ENCODE measurements around the gene SMARCA4. TPM values are rescaled to one million over a fixed set of nuclear protein-coding genes. Genes with fewer than 3 reads are reported as not detected.
A peak's percentile ranks its signal among the peaks of the same experiment; 100 is the strongest.
"Not testable (repeated sequence)": the region's sequence is repeated elsewhere in the genome, so short reads cannot be mapped to it uniquely, and the experiment has no call there.

SMARCA4 gene
- total RNA-seq, 6 donors from 2014 or later, result 82.8 to 245 (median 108) TPM

DNA sequence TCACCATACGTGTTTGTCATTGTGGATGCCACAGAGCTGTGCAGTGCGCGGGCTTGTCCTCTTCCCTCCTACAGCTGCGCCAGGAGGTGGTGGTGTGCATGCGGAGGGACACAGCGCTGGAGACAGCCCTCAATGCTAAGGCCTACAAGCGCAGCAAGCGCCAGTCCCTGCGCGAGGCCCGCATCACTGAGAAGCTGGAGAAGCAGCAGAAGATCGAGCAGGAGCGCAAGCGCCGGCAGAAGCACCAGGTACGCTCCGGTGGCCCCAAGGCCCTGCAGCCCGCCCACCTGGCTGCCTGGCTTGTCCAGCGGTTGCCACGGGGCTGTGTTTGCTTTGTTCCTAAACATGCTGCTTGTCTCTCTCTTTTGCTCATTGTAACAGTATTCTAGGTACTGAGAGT is 30.2 kb downstream of the SMARCA4 start:
- Histone ChIP-seq H3K27ac (no peak overlapping the region), H3K4me1 (no peaks in the 10 kb centered on the region), H3K36me3 (peaks cover 32 to 99% (median 76%) of the 10 kb centered on the region in 4 donors), H3K9me3 (no peaks in the 10 kb centered on the region), H3K27me3 (no peaks in the 10 kb centered on the region), H3K4me3 (no peak overlapping the region)
- DNase-seq, result peak in 1 of 2 donors; percentile 76
- WGBS, 2 donors, result 93 to 94% methylated on average over 20 of the region's 20 CpGs
- TF ChIP-seq POLR2AphosphoS5 (IDR thresholded peaks at IDR 0.05), result no peak
- no peak for TF ChIP-seq CTCF (IDR thresholded peaks at IDR 0.05)
- TF ChIP-seq POLR2A (IDR thresholded peaks at IDR 0.05), result no peak
- no peak for TF ChIP-seq EP300 (IDR thresholded peaks at IDR 0.05)
- ATAC-seq (ENCODE audit: low FRiP score in 2 of 2), result no peak

DNA sequence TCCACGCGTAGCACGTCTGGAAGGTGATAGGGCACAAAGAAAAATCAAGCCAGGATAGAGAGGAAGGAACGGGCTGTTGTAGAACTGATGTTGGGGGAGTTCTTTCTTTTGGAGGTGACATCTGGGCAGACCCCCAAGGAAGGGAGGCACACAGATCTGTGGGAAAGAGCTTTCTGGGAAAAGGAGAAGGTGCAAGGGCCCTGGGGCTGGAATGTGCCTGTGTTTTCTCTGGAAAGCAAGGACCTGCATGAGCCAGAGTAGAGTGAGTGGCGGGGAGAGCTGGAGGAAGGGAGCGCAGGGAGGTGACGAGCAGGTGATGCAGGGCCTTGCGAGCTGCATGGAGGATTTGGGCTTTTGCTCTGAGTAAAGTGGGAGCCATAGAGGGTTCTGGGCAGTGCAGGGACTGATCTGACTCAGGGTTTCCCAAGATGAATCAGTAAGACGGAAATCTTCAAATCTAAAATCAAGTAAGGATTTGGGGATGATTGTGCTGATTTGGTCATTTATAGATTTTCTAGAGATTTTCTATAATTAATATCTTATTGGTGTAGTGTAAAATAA is 30.8 kb downstream of the SMARCA4 start:
- peaks cover 37 to 99% (median 76%) of the 10 kb centered on the region in 4 donors for H3K36me3 ChIP-seq
- no peak overlapping the region for H3K27ac ChIP-seq
- H3K27me3 ChIP-seq, result no peaks in the 10 kb centered on the region
- TF ChIP-seq EP300 (IDR thresholded peaks at IDR 0.05) (no peak), POLR2AphosphoS5 (IDR thresholded peaks at IDR 0.05) (no peak), CTCF (IDR thresholded peaks at IDR 0.05) (no peak), POLR2A (IDR thresholded peaks at IDR 0.05) (no peak)
- H3K9me3 ChIP-seq, result no peaks in the 10 kb centered on the region
- DNase-seq (no peak), ATAC-seq (ENCODE audit: low FRiP score in 2 of 2) (no peak)
- no peak overlapping the region for H3K4me3 ChIP-seq
- WGBS, 2 donors, result 91 to 96% methylated on average over 9 of the region's 9 CpGs
- H3K4me1 ChIP-seq, result no peaks in the 10 kb centered on the region

GRCh38 chr19:10992174-10992573 is 31.3 kb downstream of the SMARCA4 start:
- H3K4me3 ChIP-seq; H3K27me3 ChIP-seq; H3K9me3 ChIP-seq; H3K27ac ChIP-seq; DNase-seq; H3K4me1 ChIP-seq; ATAC-seq (ENCODE audit: low FRiP score in 2 of 2): not testable (repeated sequence)
- WGBS, 2 donors, result 76 to 85% methylated on average over 6 of the region's 6 CpGs
- peaks cover 41 to 99% (median 76%) of the 10 kb centered on the region in 4 donors for H3K36me3 ChIP-seq

- H3K27me3 ChIP-seq, result no peaks in the 10 kb centered on the region
- ATAC-seq (ENCODE audit: low FRiP score in 2 of 2) (no peak), DNase-seq (peak in 1 of 2 donors; percentile 77)
- H3K36me3 ChIP-seq, result peaks cover 25 to 99% (median 65%) of the 10 kb centered on the region in 4 donors
- WGBS, 2 donors, result 93 to 95% methylated on average over 29 of the region's 29 CpGs
- no peak for TF ChIP-seq EP300 (IDR thresholded peaks at IDR 0.05)
- no peak for TF ChIP-seq POLR2A (IDR thresholded peaks at IDR 0.05)
- TF ChIP-seq CTCF (IDR thresholded peaks at IDR 0.05), result no peak
- TF ChIP-seq POLR2AphosphoS5 (IDR thresholded peaks at IDR 0.05), result no peak
- H3K4me1 ChIP-seq, result peaks cover 0 to 6% (median 0%) of the 10 kb centered on the region in 4 donors
- H3K4me3 ChIP-seq, result no peak overlapping the region
- H3K9me3 ChIP-seq, result no peaks in the 10 kb centered on the region
- no peak overlapping the region for H3K27ac ChIP-seq
Observed at GRCh38 chr19:10995926-10996600, 35.2 kb downstream of the SMARCA4 start.

DNA sequence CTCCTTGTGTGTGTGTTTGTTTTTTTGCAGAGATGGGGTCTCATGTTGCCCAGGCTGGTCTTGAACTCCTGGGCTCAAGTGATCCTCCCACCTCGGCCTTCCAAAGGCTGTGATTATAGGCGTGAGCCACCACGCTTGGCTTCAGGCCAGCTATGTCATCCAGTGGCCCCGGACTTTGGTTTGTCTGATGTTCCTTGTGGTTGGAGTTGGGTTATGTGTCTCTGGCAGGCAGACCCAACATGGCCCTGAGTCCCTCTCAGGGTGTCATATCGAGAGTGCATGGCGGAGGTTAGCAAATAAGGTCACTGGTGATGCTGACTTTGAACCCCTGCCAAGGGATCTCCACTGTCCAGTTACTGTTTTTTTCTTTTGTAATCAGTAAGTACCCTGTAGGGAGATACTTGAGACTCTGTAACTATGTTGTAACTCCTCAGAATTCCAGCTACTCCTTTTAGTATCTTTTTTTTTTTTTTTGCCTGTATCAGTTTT is 37.3 kb downstream of the SMARCA4 start:
- ATAC-seq (ENCODE audit: low FRiP score in 2 of 2) (peak in 1 of 2 donors; percentile 48), DNase-seq (peak in 1 of 2 donors; percentile 51)
- peaks cover 27 to 95% (median 64%) of the 10 kb centered on the region in 4 donors for H3K36me3 ChIP-seq
- H3K4me1 ChIP-seq, result peaks cover 0 to 6% (median 0%) of the 10 kb centered on the region in 4 donors
- H3K9me3 ChIP-seq, result no peaks in the 10 kb centered on the region
- 48 to 68% methylated on average over 6 of the region's 6 CpGs for WGBS, 2 donors
- no peak overlapping the region for H3K27ac ChIP-seq
- H3K27me3 ChIP-seq, result no peaks in the 10 kb centered on the region
- H3K4me3 ChIP-seq, result no peak overlapping the region
- no peak for TF ChIP-seq POLR2AphosphoS5 (IDR thresholded peaks at IDR 0.05)
- no peak for TF ChIP-seq EP300 (IDR thresholded peaks at IDR 0.05)
- no peak for TF ChIP-seq POLR2A (IDR thresholded peaks at IDR 0.05)
- no peak for TF ChIP-seq CTCF (IDR thresholded peaks at IDR 0.05)
